ENCODE results near the gene MCM10. TPM values are rescaled to one million over a fixed set of nuclear protein-coding genes. Genes with fewer than 3 reads are reported as not detected.

MCM10 gene
- total RNA-seq, 2 experiments from 2014 or later, result 75.1 to 78.2 TPM

- peak overlapping the region; percentile 33 for H3K27ac Mint-ChIP-seq
- no peaks in the 10 kb centered on the region for H3K9me3 Mint-ChIP-seq (ENCODE audit: low read depth)
- no peak overlapping the region for H3K4me3 Mint-ChIP-seq
- H3K36me3 Mint-ChIP-seq, result peaks cover 72% of the 10 kb centered on the region
- CTCF ChIA-PET, result no interaction called here
- DNase-seq, result no peak
- no peak for ATAC-seq
- H3K27me3 Mint-ChIP-seq, result no peaks in the 10 kb centered on the region
- H3K4me1 Mint-ChIP-seq, result peaks cover 9% of the 10 kb centered on the region
These were observed 22.3 kb downstream of the MCM10 start for GRCh38 chr10:13183625-13184024.

GRCh38 chr10:13184276-13184675, 22.9 kb downstream of the MCM10 start:
- DNase-seq, result no peak
- no peaks in the 10 kb centered on the region for H3K27me3 Mint-ChIP-seq
- no peak overlapping the region for H3K27ac Mint-ChIP-seq
- CTCF ChIA-PET, result no interaction called here
- peaks cover 9% of the 10 kb centered on the region for H3K4me1 Mint-ChIP-seq
- H3K9me3 Mint-ChIP-seq (ENCODE audit: low read depth), result no peaks in the 10 kb centered on the region
- no peak overlapping the region for H3K4me3 Mint-ChIP-seq
- no peak for ATAC-seq
- peaks cover 70% of the 10 kb centered on the region for H3K36me3 Mint-ChIP-seq

GRCh38 chr10:13184730-13185514, 23.6 kb downstream of the MCM10 start:
- H3K4me3 Mint-ChIP-seq, result no peak overlapping the region
- ATAC-seq (no peak), DNase-seq (no peak)
- CTCF ChIA-PET, result no interaction called here
- no peaks in the 10 kb centered on the region for H3K9me3 Mint-ChIP-seq (ENCODE audit: low read depth)
- peaks cover 9% of the 10 kb centered on the region for H3K4me1 Mint-ChIP-seq
- H3K36me3 Mint-ChIP-seq, result peaks cover 70% of the 10 kb centered on the region
- H3K27me3 Mint-ChIP-seq, result no peaks in the 10 kb centered on the region
- H3K27ac Mint-ChIP-seq, result no peak overlapping the region

- no peak for DNase-seq
- Mint-ChIP-seq H3K4me3 (no peak overlapping the region), H3K36me3 (peaks cover 63% of the 10 kb centered on the region), H3K27me3 (no peaks in the 10 kb centered on the region), H3K9me3 (ENCODE audit: low read depth) (no peaks in the 10 kb centered on the region), H3K27ac (no peak overlapping the region), H3K4me1 (no peaks in the 10 kb centered on the region)
- CTCF ChIA-PET, result no interaction called here
- ATAC-seq, result no peak
These were observed 25.8 kb downstream of the MCM10 start for GRCh38 chr10:13187135-13187534.

GRCh38 chr10:13188593-13188992, 27.2 kb downstream of the MCM10 start:
- Mint-ChIP-seq H3K36me3 (peaks cover 60% of the 10 kb centered on the region), H3K4me1 (no peaks in the 10 kb centered on the region), H3K27ac (no peak overlapping the region), H3K9me3 (ENCODE audit: low read depth) (no peaks in the 10 kb centered on the region), H3K4me3 (no peak overlapping the region), H3K27me3 (no peaks in the 10 kb centered on the region)
- CTCF ChIA-PET, result no interaction called here
- ATAC-seq, result no peak
- no peak for DNase-seq

- no peak overlapping the region for H3K4me3 Mint-ChIP-seq
- no peaks in the 10 kb centered on the region for H3K9me3 Mint-ChIP-seq (ENCODE audit: low read depth)
- no peak for DNase-seq
- no peak overlapping the region for H3K27ac Mint-ChIP-seq
- peaks cover 55% of the 10 kb centered on the region for H3K36me3 Mint-ChIP-seq
- CTCF ChIA-PET, result no interaction called here
- H3K4me1 Mint-ChIP-seq, result no peaks in the 10 kb centered on the region
- no peak for ATAC-seq
- no peaks in the 10 kb centered on the region for H3K27me3 Mint-ChIP-seq
These were observed 28.6 kb downstream of the MCM10 start for GRCh38 chr10:13189961-13190360.

GRCh38 chr10:13190816-13191215, 29.5 kb downstream of the MCM10 start:
- H3K4me1 Mint-ChIP-seq, result no peaks in the 10 kb centered on the region
- CTCF ChIA-PET, result no interaction called here

GRCh38 chr10:13191362-13191761, 30.0 kb downstream of the MCM10 start:
- H3K9me3 Mint-ChIP-seq (ENCODE audit: low read depth), result no peaks in the 10 kb centered on the region
- CTCF ChIA-PET, result no interaction called here
- DNase-seq, result no peak
- no peaks in the 10 kb centered on the region for H3K4me1 Mint-ChIP-seq
- peaks cover 46% of the 10 kb centered on the region for H3K36me3 Mint-ChIP-seq
- H3K27ac Mint-ChIP-seq, result no peak overlapping the region
- no peak overlapping the region for H3K4me3 Mint-ChIP-seq
- no peak for ATAC-seq
- H3K27me3 Mint-ChIP-seq, result no peaks in the 10 kb centered on the region

More at GRCh38 chr10:13190816-13191215, 29.5 kb downstream of the MCM10 start:
- Mint-ChIP-seq H3K4me3 (no peak overlapping the region), H3K9me3 (ENCODE audit: low read depth) (no peaks in the 10 kb centered on the region), H3K27ac (no peak overlapping the region), H3K27me3 (no peaks in the 10 kb centered on the region), H3K36me3 (peaks cover 51% of the 10 kb centered on the region)
- no peak for DNase-seq
- ATAC-seq, result no peak

- peaks cover 47% of the 10 kb centered on the region for H3K36me3 Mint-ChIP-seq
- no peak overlapping the region for H3K4me3 Mint-ChIP-seq
- CTCF ChIA-PET, result interaction anchor here (0.6 kb wide), 1 partner anchor 19 kb away, joined by 3 read pairs; no protein-coding TSS in a partner anchor
- DNase-seq (no peak), ATAC-seq (no peak)
- no peaks in the 10 kb centered on the region for H3K4me1 Mint-ChIP-seq
- no peaks in the 10 kb centered on the region for H3K27me3 Mint-ChIP-seq
- no peaks in the 10 kb centered on the region for H3K9me3 Mint-ChIP-seq (ENCODE audit: low read depth)
- H3K27ac Mint-ChIP-seq, result no peak overlapping the region
These were observed 32.3 kb downstream of the MCM10 start for GRCh38 chr10:13193637-13194036.

GRCh38 chr10:13195016-13195415, 33.7 kb downstream of the MCM10 start:
- no peak for DNase-seq
- Mint-ChIP-seq H3K36me3 (peaks cover 49% of the 10 kb centered on the region), H3K27me3 (no peaks in the 10 kb centered on the region), H3K9me3 (ENCODE audit: low read depth) (no peaks in the 10 kb centered on the region), H3K27ac (no peak overlapping the region), H3K4me1 (no peaks in the 10 kb centered on the region), H3K4me3 (no peak overlapping the region)
- CTCF ChIA-PET, result interaction anchor here (1.0 kb wide), 1 partner anchor 33 kb away, joined by 3 read pairs; the partner anchor contains the start of gene MCM10
- no peak for ATAC-seq

- no peaks in the 10 kb centered on the region for H3K9me3 Mint-ChIP-seq (ENCODE audit: low read depth)
- H3K4me3 Mint-ChIP-seq, result no peak overlapping the region
- no peaks in the 10 kb centered on the region for H3K4me1 Mint-ChIP-seq
- H3K27me3 Mint-ChIP-seq, result no peaks in the 10 kb centered on the region
- no peak overlapping the region for H3K27ac Mint-ChIP-seq
- CTCF ChIA-PET, result interaction anchor here (0.7 kb wide), 1 partner anchor 101 kb away, joined by 3 read pairs; no protein-coding TSS in a partner anchor
- peaks cover 61% of the 10 kb centered on the region for H3K36me3 Mint-ChIP-seq
- DNase-seq (no peak), ATAC-seq (no peak)
These were observed 39.8 kb downstream of the MCM10 start for GRCh38 chr10:13201132-13201531.

- Mint-ChIP-seq H3K4me3 (no peak overlapping the region), H3K9me3 (ENCODE audit: low read depth) (no peaks in the 10 kb centered on the region), H3K36me3 (peaks cover 62% of the 10 kb centered on the region), H3K4me1 (no peaks in the 10 kb centered on the region), H3K27me3 (no peaks in the 10 kb centered on the region), H3K27ac (no peak overlapping the region)
- DNase-seq (no peak), ATAC-seq (no peak)
- CTCF ChIA-PET, result interaction anchor here (0.7 to 2.2 kb wide), 7 partner anchors 15 to 123 kb away, joined by 3 to 19 read pairs (median 3); partner anchors contain the start of gene MCM10
These were observed 44.7 kb downstream of the MCM10 start for GRCh38 chr10:13206091-13206490.

- Mint-ChIP-seq H3K4me3 (no peak overlapping the region), H3K9me3 (ENCODE audit: low read depth) (no peaks in the 10 kb centered on the region), H3K27me3 (no peaks in the 10 kb centered on the region), H3K4me1 (no peaks in the 10 kb centered on the region), H3K36me3 (peaks cover 57% of the 10 kb centered on the region), H3K27ac (no peak overlapping the region)
- ATAC-seq, result no peak
- no peak for DNase-seq
- CTCF ChIA-PET, result interaction anchor here (0.5 to 2.2 kb wide), 8 partner anchors 14 to 534 kb away, joined by 3 to 19 read pairs (median 3); partner anchors contain the start of gene MCM10
These were observed 45.4 kb downstream of the MCM10 start for GRCh38 chr10:13206546-13207443.

Data from activated CD8-positive, alpha-beta memory T cell treated with anti-CD3 and anti-CD28 coated beads, Interleukin-2, amount 10 ng/mL, durations not matched to agents 7 days and 5 days (primary cell).